Smooth muscle cell of the coronary artery (primary cell): Measurements from ENCODE around the gene DHRS7. TPM values are rescaled to one million over a fixed set of nuclear protein-coding genes. Genes with fewer than 3 reads are reported as not detected.

ENCODE experiments used
- total RNA-seq: library from RNA; depleted of rRNA; stranded (reverse); fragments of >200 nt; gene quantifications from 2 replicates; pipeline ENCODE4 v1.2.3, GENCODE V29; 2014; ENCODE audit warnings: low replicate concordance

Gene DHRS7, protein sequence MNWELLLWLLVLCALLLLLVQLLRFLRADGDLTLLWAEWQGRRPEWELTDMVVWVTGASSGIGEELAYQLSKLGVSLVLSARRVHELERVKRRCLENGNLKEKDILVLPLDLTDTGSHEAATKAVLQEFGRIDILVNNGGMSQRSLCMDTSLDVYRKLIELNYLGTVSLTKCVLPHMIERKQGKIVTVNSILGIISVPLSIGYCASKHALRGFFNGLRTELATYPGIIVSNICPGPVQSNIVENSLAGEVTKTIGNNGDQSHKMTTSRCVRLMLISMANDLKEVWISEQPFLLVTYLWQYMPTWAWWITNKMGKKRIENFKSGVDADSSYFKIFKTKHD
- total RNA-seq: 78.4 and 214 TPM in 2 replicates

DNA sequence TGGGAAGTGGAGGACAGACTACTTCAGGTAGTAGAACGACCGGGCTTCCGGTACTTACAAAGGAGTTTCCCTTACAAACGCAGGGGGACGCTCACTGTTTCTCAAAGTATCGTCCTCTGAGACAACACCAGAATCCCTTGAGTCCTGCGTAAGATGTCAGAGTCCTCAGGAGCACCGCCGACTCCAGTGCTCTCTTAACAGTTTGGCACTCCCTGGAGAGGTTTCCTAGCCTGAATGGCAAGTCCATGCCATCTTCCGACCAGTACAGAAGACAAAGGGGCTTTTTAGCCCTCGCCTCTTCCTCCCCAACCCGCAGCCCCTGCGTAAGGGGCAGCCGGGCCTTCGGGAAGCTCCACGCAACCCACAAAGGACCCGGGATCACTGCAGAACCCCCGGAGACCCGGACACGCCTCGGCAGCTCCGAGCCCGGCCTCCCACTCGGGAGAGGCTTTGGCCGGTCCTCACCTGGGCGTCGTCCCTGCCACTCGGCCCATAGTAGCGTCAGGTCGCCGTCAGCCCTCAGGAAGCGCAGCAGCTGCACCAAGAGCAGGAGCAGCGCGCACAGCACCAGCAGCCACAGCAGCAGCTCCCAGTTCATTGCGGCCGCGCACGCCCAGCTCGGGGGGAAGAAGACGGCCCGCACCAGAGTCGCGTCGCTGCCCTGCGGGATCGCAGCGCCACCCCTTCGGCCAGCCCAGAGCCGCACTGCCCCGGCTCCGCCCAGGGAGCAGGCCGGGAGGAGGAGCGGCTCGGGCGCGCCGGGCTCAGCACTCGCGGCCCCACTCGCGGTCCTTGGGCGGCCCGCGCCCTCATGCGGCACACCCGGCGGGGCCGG lies at the start of gene DHRS7:
TSS of gene DHRS7 (minus strand) at position 687 of the 835 bp plus-strand sequence. CDS start at position 598, 89 bp downstream.

Other genes starting within 250 kb of the DHRS7 start
- gene LRRC9, start 245.3 kb downstream of the DHRS7 start, total RNA-seq: not detected in 2 replicates
- 35.9 and 40.1 TPM in 2 replicates for gene PCNX4, start 73.5 kb downstream of the DHRS7 start, total RNA-seq
- 15.8 and 61.9 TPM in 2 replicates for gene PPM1A, start 83.8 kb upstream of the DHRS7 start, total RNA-seq